ENCODE results near the gene RPP25.

- TF ChIP-seq CTCF (IDR thresholded peaks at IDR 0.05): no peak
- TF ChIP-seq MYC (IDR thresholded peaks at IDR 0.05; ENCODE audit: borderline replicate concordance, low read length): no peak
- TF ChIP-seq POLR2A (IDR thresholded peaks at IDR 0.05; ENCODE audit: low read length): no peak
- TF ChIP-seq RFX5 (IDR thresholded peaks at IDR 0.05): no peak
- TF ChIP-seq PBX3 (IDR thresholded peaks at IDR 0.05): no peak
- TF ChIP-seq RCOR1 (IDR thresholded peaks at IDR 0.05; ENCODE audit: low read depth, low read length): no peak
- TF ChIP-seq JUNB (IDR thresholded peaks at IDR 0.05): no peak
- no peak for TF ChIP-seq MAX (IDR thresholded peaks at IDR 0.05)
- no peak for TF ChIP-seq MAZ (IDR thresholded peaks at IDR 0.05; ENCODE audit: borderline replicate concordance, low read depth, low read length)
Observed at GRCh38 chr15:74917676-74918075, 38.9 kb downstream of the RPP25 start.
